ENCODE measurements around the gene LCN1. TPM values are rescaled to one million over a fixed set of nuclear protein-coding genes. Genes with fewer than 3 reads are reported as not detected.

The LCN1 gene
- total and polyA plus RNA-seq, 2 experiments from 2014 or later: 0.27 TPM; not detected in 1

DNA sequence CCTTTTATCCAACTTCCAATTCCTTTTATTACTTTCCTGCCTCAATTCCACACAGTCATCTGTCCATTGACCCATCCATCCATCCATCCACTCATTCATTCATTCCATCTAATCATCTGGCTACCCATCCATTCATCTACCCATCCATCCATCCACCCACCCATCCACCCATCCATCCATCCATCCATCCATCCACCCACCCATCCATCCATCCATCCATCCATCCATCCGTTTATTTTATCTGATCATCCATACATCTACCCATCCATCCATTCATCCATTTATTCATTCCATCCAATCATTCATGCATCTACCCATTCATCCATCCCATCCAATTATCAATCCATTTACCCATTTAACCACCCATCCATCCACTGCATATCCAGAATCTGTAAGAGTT lies 51.9 kb downstream of the LCN1 start (continued):
- TF ChIP-seq, protein P1, sequence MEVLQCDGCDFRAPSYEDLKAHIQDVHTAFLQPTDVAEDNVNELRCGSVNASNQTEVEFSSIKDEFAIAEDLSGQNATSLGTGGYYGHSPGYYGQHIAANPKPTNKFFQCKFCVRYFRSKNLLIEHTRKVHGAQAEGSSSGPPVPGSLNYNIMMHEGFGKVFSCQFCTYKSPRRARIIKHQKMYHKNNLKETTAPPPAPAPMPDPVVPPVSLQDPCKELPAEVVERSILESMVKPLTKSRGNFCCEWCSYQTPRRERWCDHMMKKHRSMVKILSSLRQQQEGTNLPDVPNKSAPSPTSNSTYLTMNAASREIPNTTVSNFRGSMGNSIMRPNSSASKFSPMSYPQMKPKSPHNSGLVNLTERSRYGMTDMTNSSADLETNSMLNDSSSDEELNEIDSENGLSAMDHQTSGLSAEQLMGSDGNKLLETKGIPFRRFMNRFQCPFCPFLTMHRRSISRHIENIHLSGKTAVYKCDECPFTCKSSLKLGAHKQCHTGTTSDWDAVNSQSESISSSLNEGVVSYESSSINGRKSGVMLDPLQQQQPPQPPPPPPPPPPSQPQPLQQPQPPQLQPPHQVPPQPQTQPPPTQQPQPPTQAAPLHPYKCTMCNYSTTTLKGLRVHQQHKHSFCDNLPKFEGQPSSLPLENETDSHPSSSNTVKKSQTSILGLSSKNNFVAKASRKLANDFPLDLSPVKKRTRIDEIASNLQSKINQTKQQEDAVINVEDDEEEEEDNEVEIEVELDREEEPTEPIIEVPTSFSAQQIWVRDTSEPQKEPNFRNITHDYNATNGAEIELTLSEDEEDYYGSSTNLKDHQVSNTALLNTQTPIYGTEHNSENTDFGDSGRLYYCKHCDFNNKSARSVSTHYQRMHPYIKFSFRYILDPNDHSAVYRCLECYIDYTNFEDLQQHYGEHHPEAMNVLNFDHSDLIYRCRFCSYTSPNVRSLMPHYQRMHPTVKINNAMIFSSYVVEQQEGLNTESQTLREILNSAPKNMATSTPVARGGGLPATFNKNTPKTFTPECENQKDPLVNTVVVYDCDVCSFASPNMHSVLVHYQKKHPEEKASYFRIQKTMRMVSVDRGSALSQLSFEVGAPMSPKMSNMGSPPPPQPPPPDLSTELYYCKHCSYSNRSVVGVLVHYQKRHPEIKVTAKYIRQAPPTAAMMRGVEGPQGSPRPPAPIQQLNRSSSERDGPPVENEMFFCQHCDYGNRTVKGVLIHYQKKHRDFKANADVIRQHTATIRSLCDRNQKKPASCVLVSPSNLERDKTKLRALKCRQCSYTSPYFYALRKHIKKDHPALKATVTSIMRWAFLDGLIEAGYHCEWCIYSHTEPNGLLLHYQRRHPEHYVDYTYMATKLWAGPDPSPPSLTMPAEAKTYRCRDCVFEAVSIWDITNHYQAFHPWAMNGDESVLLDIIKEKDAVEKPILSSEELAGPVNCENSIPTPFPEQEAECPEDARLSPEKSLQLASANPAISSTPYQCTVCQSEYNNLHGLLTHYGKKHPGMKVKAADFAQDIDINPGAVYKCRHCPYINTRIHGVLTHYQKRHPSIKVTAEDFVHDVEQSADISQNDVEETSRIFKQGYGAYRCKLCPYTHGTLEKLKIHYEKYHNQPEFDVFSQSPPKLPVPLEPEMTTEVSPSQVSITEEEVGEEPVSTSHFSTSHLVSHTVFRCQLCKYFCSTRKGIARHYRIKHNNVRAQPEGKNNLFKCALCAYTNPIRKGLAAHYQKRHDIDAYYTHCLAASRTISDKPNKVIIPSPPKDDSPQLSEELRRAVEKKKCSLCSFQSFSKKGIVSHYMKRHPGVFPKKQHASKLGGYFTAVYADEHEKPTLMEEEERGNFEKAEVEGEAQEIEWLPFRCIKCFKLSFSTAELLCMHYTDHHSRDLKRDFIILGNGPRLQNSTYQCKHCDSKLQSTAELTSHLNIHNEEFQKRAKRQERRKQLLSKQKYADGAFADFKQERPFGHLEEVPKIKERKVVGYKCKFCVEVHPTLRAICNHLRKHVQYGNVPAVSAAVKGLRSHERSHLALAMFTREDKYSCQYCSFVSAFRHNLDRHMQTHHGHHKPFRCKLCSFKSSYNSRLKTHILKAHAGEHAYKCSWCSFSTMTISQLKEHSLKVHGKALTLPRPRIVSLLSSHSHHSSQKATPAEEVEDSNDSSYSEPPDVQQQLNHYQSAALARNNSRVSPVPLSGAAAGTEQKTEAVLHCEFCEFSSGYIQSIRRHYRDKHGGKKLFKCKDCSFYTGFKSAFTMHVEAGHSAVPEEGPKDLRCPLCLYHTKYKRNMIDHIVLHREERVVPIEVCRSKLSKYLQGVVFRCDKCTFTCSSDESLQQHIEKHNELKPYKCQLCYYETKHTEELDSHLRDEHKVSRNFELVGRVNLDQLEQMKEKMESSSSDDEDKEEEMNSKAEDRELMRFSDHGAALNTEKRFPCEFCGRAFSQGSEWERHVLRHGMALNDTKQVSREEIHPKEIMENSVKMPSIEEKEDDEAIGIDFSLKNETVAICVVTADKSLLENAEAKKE (CRISPR knock-in tag; IDR thresholded peaks at IDR 0.05): no peak
- TF ChIP-seq, protein P2, sequence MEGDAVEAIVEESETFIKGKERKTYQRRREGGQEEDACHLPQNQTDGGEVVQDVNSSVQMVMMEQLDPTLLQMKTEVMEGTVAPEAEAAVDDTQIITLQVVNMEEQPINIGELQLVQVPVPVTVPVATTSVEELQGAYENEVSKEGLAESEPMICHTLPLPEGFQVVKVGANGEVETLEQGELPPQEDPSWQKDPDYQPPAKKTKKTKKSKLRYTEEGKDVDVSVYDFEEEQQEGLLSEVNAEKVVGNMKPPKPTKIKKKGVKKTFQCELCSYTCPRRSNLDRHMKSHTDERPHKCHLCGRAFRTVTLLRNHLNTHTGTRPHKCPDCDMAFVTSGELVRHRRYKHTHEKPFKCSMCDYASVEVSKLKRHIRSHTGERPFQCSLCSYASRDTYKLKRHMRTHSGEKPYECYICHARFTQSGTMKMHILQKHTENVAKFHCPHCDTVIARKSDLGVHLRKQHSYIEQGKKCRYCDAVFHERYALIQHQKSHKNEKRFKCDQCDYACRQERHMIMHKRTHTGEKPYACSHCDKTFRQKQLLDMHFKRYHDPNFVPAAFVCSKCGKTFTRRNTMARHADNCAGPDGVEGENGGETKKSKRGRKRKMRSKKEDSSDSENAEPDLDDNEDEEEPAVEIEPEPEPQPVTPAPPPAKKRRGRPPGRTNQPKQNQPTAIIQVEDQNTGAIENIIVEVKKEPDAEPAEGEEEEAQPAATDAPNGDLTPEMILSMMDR (conservative IDR thresholded peaks at IDR 0.05; ENCODE audit: low read depth in 2 of 2): no peak

DNA sequence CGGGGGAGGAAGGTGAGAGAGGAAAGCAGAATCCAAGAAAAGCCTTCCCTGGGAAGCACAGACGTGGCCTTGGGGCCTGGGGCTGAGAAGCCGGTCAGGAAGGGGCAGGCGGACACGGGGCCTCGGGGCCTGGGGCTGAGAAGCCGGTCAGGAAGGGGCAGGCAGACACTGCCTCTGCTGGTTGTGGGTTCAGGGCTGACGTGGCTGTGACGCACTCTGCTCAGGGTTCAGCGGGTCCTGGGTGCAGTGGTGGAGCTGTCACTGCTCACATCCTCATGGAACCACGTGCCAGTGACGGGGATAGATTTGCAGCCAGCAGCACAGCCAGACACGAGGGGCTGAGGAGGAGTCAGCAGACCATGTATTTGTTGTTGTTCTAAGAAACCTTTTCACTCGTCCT lies 53.1 kb downstream of the LCN1 start:
- DNase-seq (ENCODE audit: low spot score) (no peak), ATAC-seq (no peak)
- H3K36me3 ChIP-seq (ENCODE audit: insufficient read depth): no peaks in the 10 kb centered on the region
- no peak overlapping the region for H3K4me2 ChIP-seq
- no peaks in the 10 kb centered on the region for H3K4me1 ChIP-seq (ENCODE audit: insufficient read depth)
- H3K79me2 ChIP-seq (replicated peaks; ENCODE audit: insufficient read depth): no peaks in the 10 kb centered on the region
- Mint-ChIP-seq H3K9me3 (peaks cover 6% of the 10 kb centered on the region), H3K27me3 (ENCODE audit: insufficient read depth, low read depth, poor library complexity) (no peaks in the 10 kb centered on the region), H3K27ac (no peak overlapping the region), H3K4me1 (peaks cover 7% of the 10 kb centered on the region), H3K36me3 (ENCODE audit: low read depth) (peaks cover 2% of the 10 kb centered on the region; the same call in 2 of the 3 replicates), H3K4me3 (no peak overlapping the region)
- no peak overlapping the region for H3K4me3 ChIP-seq
- H3K27ac ChIP-seq (ENCODE audit: low read depth): no peak overlapping the region
- H3F3A ChIP-seq (replicated peaks; ENCODE audit: low read depth): no peaks in the 10 kb centered on the region
- H3K27me3 ChIP-seq (ENCODE audit: insufficient read depth): no peaks in the 10 kb centered on the region
- H3K9me2 ChIP-seq (ENCODE audit: insufficient read depth): 0 out of 2 replicates have a peak, but pooled peaks cover 4% of the 10 kb centered on the region
- H2AFZ ChIP-seq: no peak overlapping the region
- no peaks in the 10 kb centered on the region for H4K20me1 ChIP-seq (replicated peaks; ENCODE audit: insufficient read depth)
- TF ChIP-seq JUNB (IDR thresholded peaks at IDR 0.05; ENCODE audit: unreplicated experiment): no peak
- TF ChIP-seq ZNF331 (CRISPR knock-in tag; IDR thresholded peaks at IDR 0.05; ENCODE audit: low read depth): no peak
- no peak for TF ChIP-seq STAT1 (IDR thresholded peaks at IDR 0.05; ENCODE audit: unreplicated experiment)
- TF ChIP-seq, protein P1 (CRISPR knock-in tag; IDR thresholded peaks at IDR 0.05): no peak
- TF ChIP-seq CREB1 (CRISPR knock-in tag; IDR thresholded peaks at IDR 0.05; ENCODE audit: low read depth): no peak
- TF ChIP-seq ZNF114 (CRISPR knock-in tag; IDR thresholded peaks at IDR 0.05): no peak

All from GM23338 (cell line).